K562 (cell line): Measurements from ENCODE around the gene GNG3. TPM values are rescaled to one million over a fixed set of nuclear protein-coding genes. Genes with fewer than 3 reads are reported as not detected.

ENCODE experiments used
- C11orf30 ChIP-seq: fragments of 450-650 bp; IDR thresholded peaks from 2 replicates; pipeline ENCODE4 v1.6.1; 2016; ENCODE audit warnings: low read depth, mild to moderate bottlenecking
- CHD2 ChIP-seq: IDR thresholded peaks from 2 replicates; pipeline ENCODE4 v1.6.1; 2011; ENCODE audit warnings: low read depth, low read length
- E2F6 ChIP-seq, 2 experiments: IDR thresholded peaks; 2 replicates each; pipeline ENCODE4 v1.6.1; 2011; ENCODE audit warnings: borderline replicate concordance in 1 of 2, control low read depth in 1 of 2, low read depth in 1 of 2, low read length in 1 of 2, mild to moderate bottlenecking in 1 of 2, mixed read lengths in 1 of 2, moderate library complexity in 1 of 2; ENCODE audit not compliant: insufficient read depth in 1 of 2, insufficient read length in 1 of 2, poor library complexity in 1 of 2, severe bottlenecking in 1 of 2; ENCODE audit errors: extremely low read depth in 1 of 2
- E2F8 ChIP-seq: fragments of 450-650 bp; IDR thresholded peaks from 2 replicates; pipeline ENCODE4 v1.7.1; 2018; ENCODE audit warnings: mild to moderate bottlenecking, low read depth; ENCODE audit not compliant: partially characterized antibody
- ELF1 ChIP-seq: fragments of 200-800 bp; sonication (Bioruptor generic); IDR thresholded peaks from 2 replicates; pipeline ENCODE4 v1.6.1; 2016; ENCODE audit warnings: missing genetic modification characterization, missing compliant biosample characterization
- EP400 ChIP-seq: fragments of 450-650 bp; IDR thresholded peaks from 2 replicates; pipeline ENCODE4 v1.6.1; 2017; ENCODE audit warnings: antibody characterized with exemption, mild to moderate bottlenecking, moderate library complexity
- FOXA3 ChIP-seq, 2 experiments: fragments of 450-650 bp in 1 of 2; sonication (generic) in 1 of 2; formaldehyde crosslinking; IDR thresholded peaks in 1 of 2; conservative IDR thresholded peaks in 1 of 2; 2 replicates each; pipeline versions ENCODE4 v1.4.0 to v1.8.0; 2020 to 2022; ENCODE audit warnings: mild to moderate bottlenecking in 2 of 2, missing genetic modification reagents in 1 of 2
- GABPB1 ChIP-seq: sonication (generic); formaldehyde crosslinking; IDR thresholded peaks from 2 replicates; pipeline ENCODE4 v1.8.0; 2022; ENCODE audit warnings: mild to moderate bottlenecking, missing genetic modification reagents
- GMEB1 ChIP-seq: fragments of 250-450 bp; sonication (Bioruptor Pico); IDR thresholded peaks from 2 replicates; pipeline ENCODE4 v1.4.0; 2020; ENCODE audit warnings: mild to moderate bottlenecking
- NR3C1 ChIP-seq: sonication (generic); formaldehyde crosslinking; IDR thresholded peaks from 2 replicates; pipeline ENCODE4 v1.8.1; 2022; ENCODE audit warnings: missing genetic modification reagents
- RBBP5 ChIP-seq: fragments of 200-600 bp; sonication (generic); IDR thresholded peaks from 2 replicates; pipeline ENCODE4 v1.6.1; 2012; ENCODE audit warnings: borderline replicate concordance, mild to moderate bottlenecking, low read length, control low read depth, inconsistent platforms; ENCODE audit not compliant: insufficient read depth, poor library complexity, severe bottlenecking
- SIN3A ChIP-seq, 2 experiments: fragments of 150-350 bp in 1 of 2; IDR thresholded peaks; 2 replicates each; pipeline ENCODE4 v1.6.1; 2011 to 2016; ENCODE audit warnings: borderline replicate concordance in 2 of 2, low read depth in 2 of 2, low read length in 2 of 2, mild to moderate bottlenecking in 2 of 2, moderate library complexity in 2 of 2; ENCODE audit not compliant: control insufficient read depth in 1 of 2
- SMAD2 ChIP-seq: fragments of 150-350 bp; IDR thresholded peaks from 2 replicates; pipeline ENCODE4 v1.6.1; 2014; ENCODE audit warnings: low read depth, mild to moderate bottlenecking, low read length
- SPI1 ChIP-seq: IDR thresholded peaks from 2 replicates; pipeline ENCODE4 v1.6.1; 2011; ENCODE audit warnings: low read depth, low read length, control low read depth, borderline replicate concordance
- TFAM ChIP-seq: fragments of 250-450 bp; sonication (Bioruptor Pico); conservative IDR thresholded peaks from 2 replicates; pipeline ENCODE4 v1.5.0; 2021; ENCODE audit warnings: mild to moderate bottlenecking, moderate library complexity
- ZBTB2 ChIP-seq: fragments of 450-650 bp; IDR thresholded peaks from 2 replicates; pipeline ENCODE4 v1.6.1; 2016; ENCODE audit warnings: antibody characterized with exemption
- ZFX ChIP-seq: sonication (generic); formaldehyde crosslinking; IDR thresholded peaks from 2 replicates; pipeline ENCODE4 v1.8.0; 2022; ENCODE audit warnings: mild to moderate bottlenecking, missing genetic modification reagents, moderate library complexity
- ZNF263 ChIP-seq: sonication (generic); formaldehyde crosslinking; IDR thresholded peaks from 2 replicates; pipeline ENCODE4 v1.8.0; 2022; ENCODE audit warnings: mild to moderate bottlenecking, missing genetic modification reagents, borderline replicate concordance
- ZNF3 ChIP-seq: fragments of 250-450 bp; sonication (Bioruptor Pico); IDR thresholded peaks from 2 replicates; pipeline ENCODE4 v1.5.0; 2021; ENCODE audit warnings: mild to moderate bottlenecking, moderate library complexity
- polyA plus RNA-seq, 8 experiments: library from polyadenylated mRNA; depleted of rRNA in 4 of 8; stranded (reverse) in 5 of 8; unstranded in 3 of 8; fragments of >200 nt; fragmentation: Nextera tagmentation in 2 of 8; fragmentation: Illumina TruSeq in 1 of 8; extraction: Ambion mirVana in 2 of 8; extraction: Trizol in 1 of 8; gene quantifications; 2 replicates each; pipeline versions ENCODE4 v1.2.1 to v1.2.3, GENCODE V29; 2011 to 2014; ENCODE audit warnings: inconsistent platforms in 1 of 8, missing spikeins in 1 of 8
- total RNA-seq, 7 experiments: library from RNA; depleted of rRNA in 6 of 7; stranded (reverse); fragments of >200 nt in 6 of 7; fragmentation: Illumina TruSeq in 2 of 7; extraction: Trizol in 2 of 7; gene quantifications; 2 replicates each; pipeline versions ENCODE4 v1.2.1 to v1.2.3, GENCODE V29; 2011 to 2021; ENCODE audit warnings: low replicate concordance in 1 of 7

Gene GNG3
- total and polyA plus RNA-seq, 9 of the 15 experiments (the other 6 are each of a cell fraction or from before 2014, with no cell fraction given): 0.07 TPM; not detected in 8

GRCh38 chr11:62728171-62728988, 20.9 kb downstream of the GNG3 start, which contains the start of gene TTC9C (continued):
- peak in 1 of 2 experiments; percentile 48; a peak in 1 of 4 replicates for TF ChIP-seq FOXA3 (CRISPR knock-in tag; conservative IDR thresholded peaks at IDR 0.05 in 1 of 2, IDR thresholded peaks at IDR 0.05 in 1 of 2)
- TF ChIP-seq E2F8: peak; percentile 87
- 0 out of 2 replicates have a peak, but pooled peaks have one; percentile 3 for TF ChIP-seq ZNF263 (CRISPR knock-in tag)
- peak; percentile 31; the same call in 1 of the 2 replicates for TF ChIP-seq ZBTB2
- peak; percentile 50 for TF ChIP-seq ZFX (CRISPR knock-in tag)
- TF ChIP-seq NR3C1: no peak
- TF ChIP-seq TFAM (CRISPR knock-in tag): no peak
- peak; percentile 59 for TF ChIP-seq RBBP5
- peak; percentile 55; the same call in 1 of the 2 replicates for TF ChIP-seq SPI1
- TF ChIP-seq SIN3A (IDR thresholded peaks at IDR 0.05; ENCODE audit: borderline replicate concordance in 2 of 2, control insufficient read depth in 1 of 2, low read depth in 2 of 2, low read length in 2 of 2): peak in 1 of 2 experiments; percentile 35; a peak in 3 of 4 replicates
- peak; percentile 91 for TF ChIP-seq ELF1
- peak; percentile 93 for TF ChIP-seq GABPB1 (CRISPR knock-in tag)
- TF ChIP-seq C11orf30: peak; percentile 67
- no peak for TF ChIP-seq ZNF3
- peak; percentile 38; the same call in 1 of the 2 replicates for TF ChIP-seq CHD2
- TF ChIP-seq SMAD2: no peak
- peak; percentile 68 for TF ChIP-seq EP400
- TF ChIP-seq E2F6 (IDR thresholded peaks at IDR 0.05; ENCODE audit: borderline replicate concordance in 1 of 2, extremely low read depth in 1 of 2, insufficient read depth in 1 of 2, insufficient read length in 1 of 2, low read depth in 1 of 2, low read length in 1 of 2, poor library complexity in 1 of 2, severe bottlenecking in 1 of 2): no peak
- no peak for TF ChIP-seq GMEB1 (CRISPR knock-in tag)
